GM23248 (cell line): ENCODE measurements around the gene PLA2G2C. TPM values are rescaled to one million over a fixed set of nuclear protein-coding genes. Genes with fewer than 3 reads are reported as not detected.

Source experiments
- DNase-seq: peaks from one replicate; pipeline ENCODE4 v3.0.0-alpha.2; 2015
- H2AFZ ChIP-seq: fragments of 200-600 bp; sonication (generic); 2 replicates; pipeline ENCODE4 v1.6.1; 2016; ENCODE audit warnings: antibody characterized with exemption
- H3F3A ChIP-seq: fragments of 200-600 bp; sonication (generic); 2 replicates; pipeline ENCODE4 v1.6.1; 2016; ENCODE audit warnings: mild to moderate bottlenecking, antibody characterized with exemption, mixed run types; ENCODE audit not compliant: insufficient read depth
- H3K27ac ChIP-seq: fragments of 200-600 bp; sonication (generic); 2 replicates; pipeline ENCODE4 v1.5.1; 2016; ENCODE audit warnings: mild to moderate bottlenecking
- H3K27me3 ChIP-seq: fragments of 200-600 bp; sonication (generic); replicated peaks from 2 replicates; pipeline ENCODE4 v1.6.1; 2016; ENCODE audit warnings: mild to moderate bottlenecking; ENCODE audit not compliant: insufficient read depth
- H3K36me3 ChIP-seq: fragments of 200-600 bp; sonication (generic); 2 replicates; pipeline ENCODE4 v1.6.1; 2016; ENCODE audit warnings: low read depth, mild to moderate bottlenecking
- H3K4me1 ChIP-seq: fragments of 200-600 bp; sonication (generic); 2 replicates; pipeline ENCODE4 v1.6.1; 2016; ENCODE audit warnings: mild to moderate bottlenecking; ENCODE audit not compliant: insufficient read depth
- H3K4me2 ChIP-seq: fragments of 200-600 bp; sonication (generic); one replicate; pipeline ENCODE4 v1.6.1; 2016; ENCODE audit warnings: mild to moderate bottlenecking; ENCODE audit not compliant: unreplicated experiment
- H3K4me3 ChIP-seq: fragments of 200-600 bp; sonication (generic); 2 replicates; pipeline ENCODE4 v1.5.1; 2016; ENCODE audit warnings: mild to moderate bottlenecking
- H3K79me2 ChIP-seq: fragments of 200-600 bp; sonication (generic); 2 replicates; pipeline ENCODE4 v1.6.1; 2016; ENCODE audit warnings: mild to moderate bottlenecking; ENCODE audit not compliant: insufficient read depth
- H3K9ac ChIP-seq: fragments of 200-600 bp; sonication (generic); 2 replicates; pipeline ENCODE4 v1.6.1; 2016; ENCODE audit warnings: mild to moderate bottlenecking
- H3K9me2 ChIP-seq: fragments of 200-600 bp; sonication (generic); 2 replicates; pipeline ENCODE4 v1.6.1; 2016; ENCODE audit warnings: mixed run types, mild to moderate bottlenecking, moderate library complexity; ENCODE audit not compliant: insufficient read depth
- H3K9me3 ChIP-seq: fragments of 200-600 bp; sonication (generic); one replicate; pipeline ENCODE4 v1.6.1; 2017; ENCODE audit warnings: low read depth
- H4K20me1 ChIP-seq: fragments of 200-600 bp; sonication (generic); 2 replicates; pipeline ENCODE4 v1.6.0; 2016; ENCODE audit not compliant: insufficient read depth
- EZH2 ChIP-seq: fragments of 200-600 bp; sonication (generic); IDR thresholded peaks from 2 replicates; pipeline ENCODE4 v1.6.1; 2018; ENCODE audit warnings: antibody characterized with exemption, mild to moderate bottlenecking; ENCODE audit not compliant: insufficient read depth, poor library complexity, severe bottlenecking
- EZH2phosphoT487 ChIP-seq: fragments of 200-600 bp; sonication (generic); IDR thresholded peaks from 2 replicates; pipeline ENCODE4 v1.6.1; 2018; ENCODE audit warnings: antibody characterized with exemption, moderate library complexity, mild to moderate bottlenecking, low read depth; ENCODE audit not compliant: insufficient read depth
- WGBS, 2 experiments: methylation state at CpG; one replicate each; pipeline ENCODE4 v1.1.6; 2015 to 2017; ENCODE audit warnings: low lambda C conversion rate in 2 of 2, low coverage in 1 of 2; ENCODE audit errors: missing lambda C conversion rate in 2 of 2; 5-methylcytosine and 5-hydroxymethylcytosine counted together
- in situ Hi-C: fragments of 300-500 bp; cut with MboI; formaldehyde crosslinking; loops from 2 replicates; pipeline ENCODE4 v1.15.0; 2020
- polyA plus RNA-seq: library from polyadenylated mRNA; unstranded; fragments of >200 nt; fragmentation: Nextera tagmentation; extraction: Ambion mirVana; gene quantifications from 2 replicates; pipeline ENCODE4 v1.2.1, GENCODE V29; 2016
- total RNA-seq: library from RNA; depleted of rRNA; stranded (reverse); fragments of >200 nt; shearing (Covaris generic); gene quantifications from 2 replicates; pipeline ENCODE4 v1.2.3, GENCODE V29; 2014

PLA2G2C gene
- total and polyA plus RNA-seq, 2 experiments from 2014 or later = not detected

DNA sequence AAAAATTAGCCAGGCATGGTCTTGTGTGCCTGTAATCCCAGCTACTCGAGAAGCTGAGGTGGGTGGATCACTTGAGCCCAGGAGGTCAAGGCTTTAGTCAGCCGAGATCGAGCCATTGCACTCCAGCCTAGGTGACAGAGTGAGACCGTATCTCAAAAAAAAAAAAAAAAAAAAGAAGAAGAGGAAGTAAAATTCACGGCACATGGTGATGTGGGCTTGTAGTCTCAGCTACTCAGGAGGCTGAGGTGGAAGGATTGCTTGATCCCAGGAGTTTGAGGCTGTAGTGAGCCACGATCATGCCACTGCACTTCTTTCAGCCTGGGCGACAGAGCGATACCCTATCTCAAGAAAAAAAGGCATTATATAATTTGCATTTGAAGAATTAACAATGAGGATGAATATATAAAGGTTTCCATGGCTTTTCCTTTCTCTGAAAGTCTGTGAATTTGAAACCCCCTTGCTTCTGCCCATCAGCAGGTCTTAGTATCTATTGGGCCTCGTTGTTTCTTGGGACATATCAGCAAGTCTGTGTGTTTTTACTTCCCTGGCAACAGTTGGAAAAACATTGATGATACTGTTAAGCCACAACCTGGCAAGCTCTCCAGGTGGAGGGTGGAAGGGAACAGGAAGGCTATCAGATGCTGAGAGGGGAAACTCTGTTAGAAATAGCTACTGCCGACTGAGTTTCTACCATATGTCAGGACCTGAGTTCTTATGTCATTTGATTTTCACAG, 62.4 kb downstream of the PLA2G2C start:
- WGBS, 2 experiments = 70 to 76% methylated on average over 10 of the region's 10 CpGs
- Histone ChIP-seq H3K4me2 (no peak overlapping the region), H3K27me3 (peaks cover 17% of the 10 kb centered on the region), H3K9me2 (no peaks in the 10 kb centered on the region), H3K4me3 (no peak overlapping the region), H2AFZ (no peak overlapping the region), H4K20me1 (no peaks in the 10 kb centered on the region), H3K9me3 (no peaks in the 10 kb centered on the region), H3K36me3 (no peaks in the 10 kb centered on the region), H3F3A (no peaks in the 10 kb centered on the region), H3K4me1 (peaks cover 8% of the 10 kb centered on the region), H3K79me2 (no peaks in the 10 kb centered on the region), H3K27ac (no peak overlapping the region), H3K9ac (no peak overlapping the region)
- TF ChIP-seq EZH2phosphoT487 (no peak), EZH2 (no peak)
- DNase-seq = no peak
- in situ Hi-C loops = no loop called here

DNA sequence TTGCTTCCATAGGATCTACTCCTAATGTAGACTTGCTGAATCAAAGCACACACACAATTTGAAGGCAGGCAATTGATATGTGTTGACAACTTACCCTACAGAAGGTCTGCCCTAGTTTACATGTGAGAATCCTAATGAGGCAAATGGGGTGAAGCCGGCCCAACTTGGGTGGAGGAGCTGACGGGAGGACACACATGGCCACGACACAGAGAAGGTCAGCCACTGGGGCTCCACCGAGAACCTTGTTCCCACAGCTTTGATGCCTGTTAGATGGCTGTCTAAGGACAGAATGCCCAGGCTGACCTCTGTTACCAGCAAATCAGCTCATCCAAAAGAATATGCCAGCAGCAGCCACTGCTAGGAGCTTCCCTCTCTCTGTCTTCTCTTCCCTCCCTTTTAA, 65.5 kb downstream of the PLA2G2C start:
- Histone ChIP-seq H3K36me3 (no peaks in the 10 kb centered on the region), H2AFZ (no peak overlapping the region), H3K4me2 (no peak overlapping the region), H3K27me3 (peaks cover 17% of the 10 kb centered on the region), H3K79me2 (no peaks in the 10 kb centered on the region), H4K20me1 (no peaks in the 10 kb centered on the region), H3K4me3 (no peak overlapping the region), H3K9ac (no peak overlapping the region), H3K27ac (no peak overlapping the region), H3K4me1 (peaks cover 8% of the 10 kb centered on the region), H3F3A (no peaks in the 10 kb centered on the region), H3K9me2 (no peaks in the 10 kb centered on the region), H3K9me3 (no peaks in the 10 kb centered on the region)
- 90 to 91% methylated on average over 4 of the region's 4 CpGs for WGBS, 2 experiments
- no peak for DNase-seq
- in situ Hi-C loops = no loop called here
- TF ChIP-seq EZH2 = no peak
- no peak for TF ChIP-seq EZH2phosphoT487

GRCh38 chr1:20119347-20119746, 67.0 kb downstream of the PLA2G2C start, which contains the start of gene PLA2G2D:
Gene PLA2G2D (minus strand): TSS chr1:20119536. CDS start chr1:20119498, 38 bp downstream.
- Histone ChIP-seq H3K9ac (no peak within 1 kb of the TSS), H3K4me1 (peaks cover 3% of the 10 kb centered on the region; the same call in 1 of the 2 replicates), H3K27ac (no peak within 1 kb of the TSS), H3K27me3 (peaks cover 17% of the 10 kb centered on the region), H3K36me3 (no peaks in the 10 kb centered on the region), H3K79me2 (no peaks in the 10 kb centered on the region), H2AFZ (no peak within 1 kb of the TSS), H4K20me1 (no peaks in the 10 kb centered on the region), H3K4me3 (no peak within 1 kb of the TSS), H3K4me2 (no peak within 1 kb of the TSS), H3F3A (no peaks in the 10 kb centered on the region), H3K9me3 (no peaks in the 10 kb centered on the region), H3K9me2 (no peaks in the 10 kb centered on the region)
- in situ Hi-C loops = no loop called here
- WGBS, 2 experiments = 53 to 57% methylated on average over 2 of the region's 2 CpGs
- TF ChIP-seq EZH2 = no peak
- no peak for TF ChIP-seq EZH2phosphoT487
- DNase-seq = no peak

- no peak overlapping the region for H3K27ac ChIP-seq
- DNase-seq = no peak
- no peak overlapping the region for H2AFZ ChIP-seq
- peaks cover 17% of the 10 kb centered on the region for H3K27me3 ChIP-seq
- no peaks in the 10 kb centered on the region for H3K79me2 ChIP-seq
- H3K9me2 ChIP-seq = no peaks in the 10 kb centered on the region
- H3K9ac ChIP-seq = no peak overlapping the region
- in situ Hi-C loops = no loop called here
- H3K4me3 ChIP-seq = no peak overlapping the region
- H3K4me1 ChIP-seq = no peaks in the 10 kb centered on the region
- H3K4me2 ChIP-seq = no peak overlapping the region
- H4K20me1 ChIP-seq = no peaks in the 10 kb centered on the region
- TF ChIP-seq EZH2 = no peak
- no peak for TF ChIP-seq EZH2phosphoT487
- H3K9me3 ChIP-seq = no peaks in the 10 kb centered on the region
- no peaks in the 10 kb centered on the region for H3K36me3 ChIP-seq
- no peaks in the 10 kb centered on the region for H3F3A ChIP-seq
These were observed 69.1 kb downstream of the PLA2G2C start for GRCh38 chr1:20117236-20117635.
